H1 (cell line): ENCODE results near the gene NELL1. TPM values are rescaled to one million over a fixed set of nuclear protein-coding genes. Genes with fewer than 3 reads are reported as not detected.

ENCODE experiments used
- CTCF ChIA-PET: fragments of 300-600 bp; sonication (Branson Sonifier 250); formaldehyde crosslinking; loops from one replicate; lab custom pipeline; 2021; ENCODE audit not compliant: partially characterized antibody; lab: Charles Lee
- POLR2A ChIA-PET: fragments of 300-600 bp; sonication (Branson Sonifier 250); formaldehyde crosslinking; loops from one replicate; lab custom pipeline; 2021; ENCODE audit warnings: inconsistent platforms; ENCODE audit not compliant: partially characterized antibody; lab: Charles Lee
- DNase-seq, 2 experiments: peaks; one replicate each; pipeline versions ENCODE4 v3.0.0 to v3.0.0-alpha.2; 2010 to 2022; ENCODE audit warnings: low spot score in 2 of 2, low read depth in 1 of 2, mixed read lengths in 1 of 2
- FAIRE-seq: peaks from 2 replicates; lab custom pipeline; 2011; peaks lifted over from hg19 to GRCh38; lab: Jason Lieb, UNC
- H2AFZ ChIP-seq: 2 replicates; pipeline ENCODE4 v1.8.1; 2012; ENCODE audit warnings: low read length, inconsistent platforms
- H2AK5ac ChIP-seq: 2 replicates; pipeline ENCODE4 v1.6.1; 2013; ENCODE audit warnings: low read depth, low read length
- H2BK120ac ChIP-seq: replicated peaks from 2 replicates; pipeline ENCODE3; 2013; ENCODE audit warnings: low read depth, low read length, inconsistent platforms
- H2BK12ac ChIP-seq: 2 replicates; pipeline ENCODE4 v1.6.1; 2013; ENCODE audit warnings: low read depth, low read length
- H2BK15ac ChIP-seq: 2 replicates; pipeline ENCODE4 v1.6.1; 2013; ENCODE audit warnings: low read length
- H2BK20ac ChIP-seq: 2 replicates; pipeline ENCODE4 v1.6.1; 2013; ENCODE audit warnings: low read length
- H2BK5ac ChIP-seq: 2 replicates; pipeline ENCODE4 v1.6.1; 2013; ENCODE audit warnings: low read depth, low read length
- H3K14ac ChIP-seq: 2 replicates; pipeline ENCODE4 v1.6.1; 2013; ENCODE audit warnings: inconsistent platforms; ENCODE audit not compliant: insufficient read length
- H3K18ac ChIP-seq: 2 replicates; pipeline ENCODE4 v1.6.1; 2013; ENCODE audit warnings: low read length; ENCODE audit errors: extremely low read depth
- H3K23ac ChIP-seq: 2 replicates; pipeline ENCODE4 v1.6.1; 2013; ENCODE audit warnings: inconsistent platforms; ENCODE audit not compliant: insufficient read length
- H3K23me2 ChIP-seq: 2 replicates; pipeline ENCODE4 v1.6.1; 2013; ENCODE audit warnings: low read depth, low read length
- H3K27ac ChIP-seq: 2 replicates; pipeline ENCODE4 v1.6.1; 2011; ENCODE audit warnings: low read depth, low read length, inconsistent platforms
- H3K27me3 ChIP-seq, 4 experiments: replicated peaks in 1 of 4; 1 replicate in 1 of 4; 2 replicates in 3 of 4; pipeline versions ENCODE4 v1.6.1 to v1.8.1; 2011 to 2013; ENCODE audit warnings: low read length in 3 of 4, mild to moderate bottlenecking in 3 of 4, inconsistent platforms in 2 of 4, mixed read lengths in 2 of 4, moderate library complexity in 1 of 4; ENCODE audit not compliant: control insufficient read depth in 3 of 4, insufficient read depth in 3 of 4; ENCODE audit errors: extremely low read depth in 1 of 4
- H3K36me3 ChIP-seq, 4 experiments: 2 replicates each; pipeline versions ENCODE4 v1.6.1 to v1.8.1; 2011 to 2013; ENCODE audit warnings: mild to moderate bottlenecking in 4 of 4, low read length in 3 of 4, moderate library complexity in 2 of 4, control low read depth in 1 of 4, inconsistent platforms in 1 of 4; ENCODE audit not compliant: insufficient read depth in 4 of 4, control insufficient read depth in 2 of 4
- H3K4ac ChIP-seq: replicated peaks from 2 replicates; pipeline ENCODE3; 2013; ENCODE audit warnings: low read length, low read depth, mixed read lengths, inconsistent platforms; ENCODE audit not compliant: insufficient read length
- H3K4me1 ChIP-seq, 4 experiments: replicated peaks in 1 of 4; 1 replicate in 1 of 4; 2 replicates in 3 of 4; pipeline versions ENCODE4 v1.6.1 to v1.8.1; 2011 to 2013; ENCODE audit warnings: low read length in 3 of 4, inconsistent platforms in 2 of 4, mixed read lengths in 1 of 4; ENCODE audit not compliant: insufficient read depth in 4 of 4, control insufficient read depth in 3 of 4
- H3K4me2 ChIP-seq, 2 experiments: 2 replicates each; pipeline versions ENCODE4 v1.6.1 to v1.8.1; 2011 to 2013; ENCODE audit warnings: low read depth in 2 of 2, low read length in 2 of 2, control low read depth in 1 of 2, inconsistent platforms in 1 of 2, mild to moderate bottlenecking in 1 of 2; ENCODE audit not compliant: insufficient read depth in 1 of 2
- H3K4me3 ChIP-seq, 4 experiments: fragments of 200-600, 300-600 bp in 1 of 4; sonication (generic), shearing (Covaris generic), sonication (Bioruptor Twin) in 1 of 4; 2 replicates each; pipeline versions ENCODE4 v1.5.1 to v1.8.1; 2011 to 2016; ENCODE audit warnings: low read length in 4 of 4, low read depth in 3 of 4, control low read depth in 2 of 4, inconsistent platforms in 2 of 4, mild to moderate bottlenecking in 2 of 4, mixed read lengths in 1 of 4, moderate library complexity in 1 of 4; ENCODE audit not compliant: insufficient read depth in 2 of 4; ENCODE audit errors: extremely low read depth in 1 of 4
- H3K56ac ChIP-seq: replicated peaks from 2 replicates; pipeline ENCODE3; 2013; ENCODE audit warnings: low read depth, mild to moderate bottlenecking, mixed read lengths, low read length, inconsistent platforms; ENCODE audit not compliant: insufficient read length
- H3K79me1 ChIP-seq: 2 replicates; pipeline ENCODE4 v1.6.1; 2013; ENCODE audit warnings: low read depth, low read length, control low read depth
- H3K79me2 ChIP-seq, 2 experiments: 2 replicates each; pipeline versions ENCODE4 v1.6.1 to v1.8.1; 2012 to 2013; ENCODE audit warnings: low read length in 2 of 2, mild to moderate bottlenecking in 2 of 2, inconsistent platforms in 1 of 2; ENCODE audit not compliant: insufficient read depth in 2 of 2, control insufficient read depth in 1 of 2
- H3K9ac ChIP-seq, 4 experiments: replicated peaks in 1 of 4; 1 replicate in 1 of 4; 2 replicates in 3 of 4; pipeline versions ENCODE4 v1.6.1 to v1.8.1; 2011 to 2013; ENCODE audit warnings: low read depth in 3 of 4, low read length in 3 of 4, control low read depth in 2 of 4, mild to moderate bottlenecking in 2 of 4, moderate library complexity in 2 of 4, inconsistent platforms in 1 of 4; ENCODE audit errors: extremely low read depth in 1 of 4
- H3K9me3 ChIP-seq, 2 experiments: 2 replicates each; pipeline versions ENCODE4 v1.6.1 to v1.8.1; 2012 to 2013; ENCODE audit warnings: mild to moderate bottlenecking in 2 of 2, moderate library complexity in 2 of 2, control low read depth in 1 of 2, inconsistent platforms in 1 of 2, low read depth in 1 of 2, low read length in 1 of 2, mixed read lengths in 1 of 2; ENCODE audit not compliant: insufficient read depth in 2 of 2
- H4K20me1 ChIP-seq, 2 experiments: replicated peaks in 1 of 2; 2 replicates each; pipeline versions ENCODE3 to v1.8.1; 2011 to 2013; ENCODE audit warnings: inconsistent platforms in 2 of 2, low read length in 2 of 2, mild to moderate bottlenecking in 1 of 2; ENCODE audit not compliant: insufficient read depth in 2 of 2, control insufficient read depth in 1 of 2
- H4K5ac ChIP-seq: 2 replicates; pipeline ENCODE4 v1.6.1; 2013; ENCODE audit warnings: low read length, low read depth, mixed read lengths, inconsistent platforms; ENCODE audit not compliant: insufficient read length
- H4K8ac ChIP-seq: 2 replicates; pipeline ENCODE4 v1.8.0; 2013; ENCODE audit warnings: mild to moderate bottlenecking, moderate library complexity, low read length, inconsistent platforms; ENCODE audit not compliant: insufficient read depth; ENCODE audit errors: extremely low read depth
- H4K91ac ChIP-seq: replicated peaks from 2 replicates; pipeline ENCODE3; 2013; ENCODE audit warnings: low read length, mixed read lengths, inconsistent platforms; ENCODE audit not compliant: insufficient read length
- ASH2L ChIP-seq: fragments of 200-600, 300-600 bp; sonication (generic); IDR thresholded peaks from one replicate; pipeline ENCODE4 v1.7.1; 2017; ENCODE audit warnings: low read length
- BACH1 ChIP-seq: IDR thresholded peaks from 2 replicates; pipeline ENCODE4 v1.6.1; 2012; ENCODE audit warnings: low read length, improper control_type of control experiment
- EGR1 ChIP-seq: IDR thresholded peaks from 2 replicates; pipeline ENCODE4 v1.6.1; 2011; ENCODE audit warnings: low read depth, low read length, borderline replicate concordance
- HDAC2 ChIP-seq, 2 experiments: fragments of 300-600 bp in 1 of 2; sonication (generic) in 1 of 2; IDR thresholded peaks; 2 replicates each; pipeline ENCODE4 v1.6.1; 2011 to 2012; ENCODE audit warnings: low read depth in 2 of 2, low read length in 2 of 2, mild to moderate bottlenecking in 2 of 2, moderate library complexity in 2 of 2, borderline replicate concordance in 1 of 2, inconsistent platforms in 1 of 2
- PHF8 ChIP-seq: fragments of 200-600 bp; sonication (generic); conservative IDR thresholded peaks from 2 replicates; pipeline ENCODE4 v1.7.1; 2012; ENCODE audit warnings: low read depth, mild to moderate bottlenecking, inconsistent platforms, low read length, moderate library complexity
- RBBP5 ChIP-seq: IDR thresholded peaks from 2 replicates; pipeline ENCODE4 v1.7.1; 2012; ENCODE audit warnings: low read depth, mild to moderate bottlenecking, inconsistent platforms, low read length, moderate library complexity, borderline replicate concordance
- SIN3A ChIP-seq, 2 experiments: IDR thresholded peaks in 1 of 2; conservative IDR thresholded peaks in 1 of 2; 2 replicates each; pipeline ENCODE4 v1.6.1; 2011 to 2012; ENCODE audit warnings: low read length in 2 of 2, improper control_type of control experiment in 1 of 2, low read depth in 1 of 2, mild to moderate bottlenecking in 1 of 2
- SP4 ChIP-seq: IDR thresholded peaks from 2 replicates; pipeline ENCODE4 v1.6.1; 2012; ENCODE audit warnings: low read length, inconsistent platforms
- TCF12 ChIP-seq: IDR thresholded peaks from 2 replicates; pipeline ENCODE4 v1.6.1; 2011; ENCODE audit warnings: low read depth, mild to moderate bottlenecking, low read length
- WGBS, 2 experiments: shearing (Covaris generic) in 1 of 2; methylation state at CpG; one replicate each; pipeline versions ENCODE4 v1.1.6 to v1.1.7; 2013 to 2015; ENCODE audit warnings: low lambda C conversion rate in 2 of 2, mixed read lengths in 2 of 2, inconsistent platforms in 1 of 2, low coverage in 1 of 2, missing lambda C conversion rate in 1 of 2; ENCODE audit not compliant: insufficient replicate concordance in 2 of 2, insufficient coverage in 1 of 2, insufficient read length in 1 of 2; ENCODE audit errors: extremely low coverage in 1 of 2, missing lambda C conversion rate in 1 of 2; 5-methylcytosine and 5-hydroxymethylcytosine counted together
- polyA plus RNA-seq, 7 experiments: library from polyadenylated mRNA; depleted of rRNA in 3 of 7; stranded (reverse) in 5 of 7; unstranded in 2 of 7; fragments of >200 nt in 5 of 7; fragments of 200-250 nt in 2 of 7; gene quantifications; 1 replicate in 5 of 7; 2 replicates in 1 of 7; 4 replicates in 1 of 7; pipeline versions ENCODE4 v1.2.1 to v1.2.3, GENCODE V29; 2011 to 2013; ENCODE audit warnings: missing spikeins in 2 of 7, mixed read lengths in 2 of 7
- total RNA-seq: library from RNA; stranded (reverse); fragmentation: NEBNext Ultra II Directional; extraction: Animal tissue kit (Norgen Biotek cat#: 25700); gene quantifications from 2 replicates; pipeline ENCODE4 v1.2.1, GENCODE V29; 2021
- TF ChIP-seq, protein P1 (sequence below): IDR thresholded peaks from 2 replicates; pipeline ENCODE4 v1.6.1; 2011; ENCODE audit warnings: low read depth, mild to moderate bottlenecking, low read length; ENCODE audit not compliant: insufficient read depth
- TF ChIP-seq, protein P2 (sequence below): IDR thresholded peaks from 2 replicates; pipeline ENCODE4 v1.6.1; 2011; ENCODE audit warnings: low read length, improper control_type of control experiment
- TF ChIP-seq, protein P3 (sequence below): IDR thresholded peaks from 2 replicates; pipeline ENCODE4 v1.6.1; 2012; ENCODE audit warnings: inconsistent platforms

Gene NELL1
- total and polyA plus RNA-seq, 2 of the 8 experiments (the other 6 are each of a cell fraction or from before 2014, with no cell fraction given) = 0.21 TPM; not detected in 1

DNA sequence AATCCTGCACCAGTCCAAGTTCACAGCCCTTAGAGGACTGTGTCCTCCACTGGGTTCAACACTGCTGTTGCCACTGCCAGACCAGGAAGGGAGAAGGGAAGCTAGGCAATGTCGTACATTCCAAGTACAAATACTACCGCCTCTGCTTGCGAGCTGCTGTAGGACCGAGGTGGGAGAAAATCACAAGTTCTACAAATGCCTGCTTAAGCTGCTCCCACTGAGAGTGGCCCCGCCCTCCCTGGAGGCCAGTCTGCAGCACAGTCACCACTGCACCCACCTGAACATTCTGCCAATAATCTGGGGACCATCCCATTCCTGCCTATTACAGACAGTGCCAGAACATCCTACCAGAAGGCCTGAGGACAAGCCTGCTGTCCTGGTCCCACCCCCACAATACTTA is 816.0 kb downstream of the NELL1 start:
- Histone ChIP-seq H3K9me3 (no peaks in the 10 kb centered on the region), H3K23ac (no peak overlapping the region), H3K27me3 (peaks cover 0 to 1% (median 0%) of the 10 kb centered on the region in 4 experiments; a peak in 1 of 7 replicates), H3K18ac (no peak overlapping the region), H3K36me3 (no peaks in the 10 kb centered on the region), H3K4me3 (no peak overlapping the region), H4K20me1 (no peaks in the 10 kb centered on the region), H2BK5ac (no peak overlapping the region), H4K91ac (no peak overlapping the region), H2AK5ac (no peak overlapping the region), H3K27ac (no peak overlapping the region), H2BK12ac (no peak overlapping the region), H2BK15ac (no peak overlapping the region), H3K56ac (no peak overlapping the region), H2AFZ (0 out of 2 replicates have a peak overlapping the region, but pooled peaks have one; percentile 13), H4K5ac (no peak overlapping the region), H3K23me2 (no peaks in the 10 kb centered on the region), H3K9ac (no peak overlapping the region), H2BK20ac (no peak overlapping the region), H3K4ac (no peak overlapping the region), H3K79me1 (no peaks in the 10 kb centered on the region), H3K4me1 (no peaks in the 10 kb centered on the region), H4K8ac (no peak overlapping the region), H2BK120ac (no peak overlapping the region), H3K79me2 (no peaks in the 10 kb centered on the region), H3K14ac (no peak overlapping the region), H3K4me2 (no peak overlapping the region)
- DNase-seq (no peak), FAIRE-seq (no peak)
- CTCF ChIA-PET = interaction anchor here (1.1 to 1.8 kb wide), 2 partner anchors 10 to 26 kb away, joined by 3 to 5 read pairs; no protein-coding TSS in a partner anchor
- POLR2A ChIA-PET = no interaction called here
- 71% methylated on average over 5 of the region's 5 CpGs; no CpG with 5 or more reads in 1 of the 2 experiments for WGBS, 2 experiments
- TF ChIP-seq HDAC2 (IDR thresholded peaks at IDR 0.05; ENCODE audit: borderline replicate concordance in 1 of 2, low read depth in 2 of 2, low read length in 2 of 2) = no peak
- TF ChIP-seq EGR1 = no peak
- TF ChIP-seq ASH2L = no peak
- TF ChIP-seq RBBP5 = no peak
- TF ChIP-seq, protein P1, sequence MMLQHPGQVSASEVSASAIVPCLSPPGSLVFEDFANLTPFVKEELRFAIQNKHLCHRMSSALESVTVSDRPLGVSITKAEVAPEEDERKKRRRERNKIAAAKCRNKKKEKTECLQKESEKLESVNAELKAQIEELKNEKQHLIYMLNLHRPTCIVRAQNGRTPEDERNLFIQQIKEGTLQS = no peak
- TF ChIP-seq TCF12 = no peak
- no peak for TF ChIP-seq PHF8
- TF ChIP-seq BACH1 = no peak
- no peak for TF ChIP-seq SIN3A (conservative IDR thresholded peaks at IDR 0.05 in 1 of 2, IDR thresholded peaks at IDR 0.05 in 1 of 2; ENCODE audit: low read depth in 1 of 2, low read length in 2 of 2)
- TF ChIP-seq, protein P2, sequence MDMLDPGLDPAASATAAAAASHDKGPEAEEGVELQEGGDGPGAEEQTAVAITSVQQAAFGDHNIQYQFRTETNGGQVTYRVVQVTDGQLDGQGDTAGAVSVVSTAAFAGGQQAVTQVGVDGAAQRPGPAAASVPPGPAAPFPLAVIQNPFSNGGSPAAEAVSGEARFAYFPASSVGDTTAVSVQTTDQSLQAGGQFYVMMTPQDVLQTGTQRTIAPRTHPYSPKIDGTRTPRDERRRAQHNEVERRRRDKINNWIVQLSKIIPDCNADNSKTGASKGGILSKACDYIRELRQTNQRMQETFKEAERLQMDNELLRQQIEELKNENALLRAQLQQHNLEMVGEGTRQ = no peak
- TF ChIP-seq, protein P3, sequence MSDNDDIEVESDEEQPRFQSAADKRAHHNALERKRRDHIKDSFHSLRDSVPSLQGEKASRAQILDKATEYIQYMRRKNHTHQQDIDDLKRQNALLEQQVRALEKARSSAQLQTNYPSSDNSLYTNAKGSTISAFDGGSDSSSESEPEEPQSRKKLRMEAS = no peak
- TF ChIP-seq SP4 = no peak
